Vagina (tissue), 2 donors: ENCODE measurements around the gene SLC29A3.

Experiments used
- CTCF ChIP-seq, 3 experiments: fragments of 450-650 bp in 2 of 3; fragments of 200-600 bp in 1 of 3; sonication (generic) in 1 of 3; IDR thresholded peaks; one replicate each; pipeline ENCODE4 v1.5.1; 2017 to 2019; ENCODE audit warnings: antibody characterized with exemption in 3 of 3, mild to moderate bottlenecking in 2 of 3, moderate library complexity in 2 of 3
- POLR2AphosphoS5 ChIP-seq, 2 donors: sonication (generic); formaldehyde crosslinking; IDR thresholded peaks; one replicate each; pipeline ENCODE4 v1.9.0; 2017; ENCODE audit warnings: antibody characterized with exemption in 2 of 2, mild to moderate bottlenecking in 2 of 2, low read depth in 1 of 2; ENCODE audit not compliant: insufficient read depth in 1 of 2

- TF ChIP-seq CTCF (IDR thresholded peaks at IDR 0.05) (no peak), POLR2AphosphoS5 (IDR thresholded peaks at IDR 0.05; ENCODE audit: insufficient read depth in 1 of 2, low read depth in 1 of 2) (no peak)
These were observed 2.8 kb upstream of the SLC29A3 start for GRCh38 chr10:71316056-71316785.
